Fibroblast of lung (primary cell): ENCODE data around the gene NMUR1.

Experiments
- CTCF ChIP-seq, 2 donors: IDR thresholded peaks in 1 of 2; conservative IDR thresholded peaks in 1 of 2; 1 replicate in 1 of 2; 2 replicates in 1 of 2; pipeline ENCODE4 v1.5.1; 2011 to 2012; ENCODE audit warnings: low read length in 2 of 2, control low read depth in 1 of 2, inconsistent platforms in 1 of 2, low read depth in 1 of 2, mild to moderate bottlenecking in 1 of 2
- EZH2 ChIP-seq: IDR thresholded peaks from 2 replicates; pipeline ENCODE4 v1.5.1; 2012; ENCODE audit warnings: low read length, control low read depth, mild to moderate bottlenecking; ENCODE audit errors: missing control alignments

GRCh38 chr2:231548752-231549151, 18.5 kb upstream of the NMUR1 start:
- no peak for TF ChIP-seq CTCF (conservative IDR thresholded peaks at IDR 0.05 in 1 of 2, IDR thresholded peaks at IDR 0.05 in 1 of 2; ENCODE audit: low read depth in 1 of 2, low read length in 2 of 2)
- no peak for TF ChIP-seq EZH2
